Measurements from ENCODE around the gene SFR1.

The SFR1 gene

GRCh38 chr10:104121485-104122224, at the start of gene SFR1:
SFR1 (plus strand) TSS chr10:104122171; CDS start chr10:104122184, 13 bp downstream.
- DNase-seq, result peak; percentile 98

GRCh38 chr10:104072786-104073185, 49.2 kb upstream of the SFR1 start:
- DNase-seq, result no peak

GRCh38 chr10:104074505-104074904, 47.5 kb upstream of the SFR1 start:
- DNase-seq, result no peak

GRCh38 chr10:104076743-104077160, 45.2 kb upstream of the SFR1 start:
- DNase-seq, result peak; percentile 67

GRCh38 chr10:104077247-104077646, 44.7 kb upstream of the SFR1 start:
- no peak for DNase-seq

GRCh38 chr10:104077663-104078151, 44.3 kb upstream of the SFR1 start:
- DNase-seq, result no peak

- DNase-seq, result peak; percentile 29
Observed at GRCh38 chr10:104080762-104081161, 41.2 kb upstream of the SFR1 start.

GRCh38 chr10:104081998-104082397, 40.0 kb upstream of the SFR1 start:
- no peak for DNase-seq

GRCh38 chr10:104084482-104085142, 37.4 kb upstream of the SFR1 start:
- no peak for DNase-seq

- no peak for DNase-seq
Observed at GRCh38 chr10:104085801-104086400, 36.1 kb upstream of the SFR1 start, which contains the start of gene COL17A1. COL17A1 (minus strand) TSS chr10:104085880; CDS start chr10:104080673, 5,207 bp downstream.

- no peak for DNase-seq
Observed at GRCh38 chr10:104088239-104088638, 33.7 kb upstream of the SFR1 start.

- DNase-seq, result no peak
Observed at GRCh38 chr10:104089621-104090020, 32.4 kb upstream of the SFR1 start.

- no peak for DNase-seq
Observed at GRCh38 chr10:104090611-104091010, 31.4 kb upstream of the SFR1 start.

- no peak for DNase-seq
Observed at GRCh38 chr10:104092749-104093148, 29.2 kb upstream of the SFR1 start.

GRCh38 chr10:104096692-104097091, 25.3 kb upstream of the SFR1 start:
- no peak for DNase-seq

- no peak for DNase-seq
Observed at GRCh38 chr10:104098358-104098925, 23.5 kb upstream of the SFR1 start.

- no peak for DNase-seq
Observed at GRCh38 chr10:104099269-104099668, 22.7 kb upstream of the SFR1 start.

GRCh38 chr10:104099941-104100340, 22.0 kb upstream of the SFR1 start:
- DNase-seq, result no peak

- DNase-seq, result no peak
Observed at GRCh38 chr10:104100795-104101194, 21.2 kb upstream of the SFR1 start.

GRCh38 chr10:104101902-104102301, 20.1 kb upstream of the SFR1 start:
- DNase-seq, result no peak

- no peak for DNase-seq
Observed at GRCh38 chr10:104103956-104104355, 18.0 kb upstream of the SFR1 start.

- no peak for DNase-seq
Observed at GRCh38 chr10:104104418-104104817, 17.6 kb upstream of the SFR1 start.

- no peak for DNase-seq
Observed at GRCh38 chr10:104104926-104105325, 17.0 kb upstream of the SFR1 start.
